OCI-LY7 (cell line): ENCODE measurements around the gene SLC22A14. TPM values are rescaled to one million over a fixed set of nuclear protein-coding genes. Genes with fewer than 3 reads are reported as not detected.

ENCODE experiments used
- BruUV-seq: library from RNA; stranded (reverse); fragments of 400-500 nt; replicated peaks from 2 replicates; lab custom pipeline; 2021; lab: Mats Ljungman, UMichigan
- CTCF ChIA-PET: fragments of 300-600 bp; sonication (Branson Sonifier 250); formaldehyde crosslinking; loops from one replicate; lab custom pipeline; 2022; ENCODE audit warnings: antibody characterized with exemption; ENCODE audit not compliant: unreplicated experiment; lab: Charles Lee
- POLR2A ChIA-PET: fragments of 300-600 bp; sonication (Branson Sonifier 250); formaldehyde crosslinking; loops from one replicate; lab custom pipeline; 2022; ENCODE audit warnings: antibody characterized with exemption; lab: Charles Lee
- DNase-seq: peaks from one replicate; pipeline ENCODE4 v3.0.0-alpha.2; 2015; ENCODE audit warnings: low spot score
- H2AFZ ChIP-seq: fragments of 200-600 bp; sonication (generic), shearing (Covaris generic); 2 replicates; pipeline ENCODE4 v1.6.1; 2014; ENCODE audit warnings: mild to moderate bottlenecking, antibody characterized with exemption, low read length, moderate library complexity
- H3K27ac ChIP-seq: fragments of 200-600 bp; sonication (generic); 2 replicates; pipeline ENCODE4 v1.5.1; 2014; ENCODE audit warnings: mixed run types, low read depth, mild to moderate bottlenecking, moderate library complexity, low read length, inconsistent platforms; ENCODE audit not compliant: poor library complexity, severe bottlenecking
- H3K36me3 ChIP-seq: fragments of 200-600 bp; sonication (generic); 2 replicates; pipeline ENCODE4 v1.6.1; 2014; ENCODE audit warnings: mild to moderate bottlenecking, antibody characterized with exemption, low read length, moderate library complexity, mixed read lengths; ENCODE audit not compliant: insufficient read depth
- H3K4me1 ChIP-seq: fragments of 200-600 bp; sonication (generic); 2 replicates; pipeline ENCODE4 v1.5.1; 2014; ENCODE audit warnings: mild to moderate bottlenecking, low read length; ENCODE audit not compliant: insufficient read depth, poor library complexity, severe bottlenecking
- H3K4me2 ChIP-seq: fragments of 200-600 bp; sonication (generic); 2 replicates; pipeline ENCODE4 v1.6.1; 2014; ENCODE audit warnings: mild to moderate bottlenecking, low read length
- H3K4me3 ChIP-seq: fragments of 200-600 bp; sonication (generic); 2 replicates; pipeline ENCODE4 v1.5.1; 2014; ENCODE audit warnings: mild to moderate bottlenecking, low read depth, low read length; ENCODE audit not compliant: poor library complexity, severe bottlenecking
- H3K79me2 ChIP-seq: fragments of 200-600 bp; sonication (generic); 2 replicates; pipeline ENCODE4 v1.6.1; 2016; ENCODE audit warnings: low read depth, mild to moderate bottlenecking, low read length, moderate library complexity, mixed read lengths; ENCODE audit not compliant: insufficient read depth
- H3K9me2 ChIP-seq: fragments of 200-600 bp; sonication (generic); 2 replicates; pipeline ENCODE4 v1.6.1; 2016; ENCODE audit warnings: mild to moderate bottlenecking, low read length, mixed read lengths; ENCODE audit not compliant: insufficient read depth
- H3K9me3 ChIP-seq: fragments of 200-600 bp; sonication (generic); 2 replicates; pipeline ENCODE4 v1.6.1; 2014; ENCODE audit warnings: mild to moderate bottlenecking, mixed run types, low read length, mixed read lengths
- H4K20me1 ChIP-seq: fragments of 200-600 bp; sonication (generic); 2 replicates; pipeline ENCODE4 v1.6.1; 2014; ENCODE audit warnings: mild to moderate bottlenecking, antibody characterized with exemption, low read length, moderate library complexity, mixed read lengths; ENCODE audit not compliant: insufficient read depth
- EZH2phosphoT487 ChIP-seq: fragments of 200-600 bp; sonication (generic); IDR thresholded peaks from 2 replicates; pipeline ENCODE4 v1.6.1; 2018; ENCODE audit warnings: low read depth, borderline replicate concordance, mild to moderate bottlenecking, mixed run types, antibody characterized with exemption, low read length, moderate library complexity, mixed read lengths
- intact Hi-C: fragments of 100-400 bp; cut with micrococcal nuclease; formaldehyde crosslinking; loops from one replicate; pipeline ENCODE4 v1.10.0; 2022; ENCODE audit not compliant: unreplicated experiment
- total RNA-seq, 2 experiments: library from RNA; depleted of rRNA in 1 of 2; stranded (reverse); fragments of >200 nt in 1 of 2; shearing (Covaris generic) in 1 of 2; gene quantifications; 2 replicates each; pipeline ENCODE4 v1.2.3, GENCODE V29; 2014 to 2022
- TF ChIP-seq, protein P1 (sequence below): fragments of 200-600 bp; sonication (generic); conservative IDR thresholded peaks from 2 replicates; pipeline ENCODE4 v1.5.1; 2014; ENCODE audit warnings: mild to moderate bottlenecking, antibody characterized with exemption, low read length, moderate library complexity, mixed read lengths

The SLC22A14 gene
- total RNA-seq, 2 experiments from 2014 or later = not detected

DNA sequence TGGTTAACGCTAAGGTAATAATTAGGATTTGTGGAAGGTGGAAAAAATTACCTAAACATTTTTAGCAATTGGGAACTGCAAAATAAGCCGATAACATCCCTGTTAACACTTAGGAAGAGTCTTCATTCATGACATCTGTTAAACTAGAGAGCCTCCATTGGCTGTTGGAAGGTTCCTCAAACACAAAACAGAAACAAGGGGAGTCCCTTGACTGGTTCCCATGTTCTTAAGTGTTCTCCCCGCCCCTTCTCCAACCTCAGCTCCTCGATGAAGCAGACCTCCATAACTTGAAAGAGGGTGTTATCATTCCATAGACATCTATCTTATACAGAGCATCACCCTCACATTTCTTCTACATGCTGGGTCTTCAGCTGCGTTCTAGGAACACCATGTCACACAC, 14.0 kb upstream of the SLC22A14 start:
- H2AFZ ChIP-seq = no peak overlapping the region
- TF ChIP-seq, protein P1, sequence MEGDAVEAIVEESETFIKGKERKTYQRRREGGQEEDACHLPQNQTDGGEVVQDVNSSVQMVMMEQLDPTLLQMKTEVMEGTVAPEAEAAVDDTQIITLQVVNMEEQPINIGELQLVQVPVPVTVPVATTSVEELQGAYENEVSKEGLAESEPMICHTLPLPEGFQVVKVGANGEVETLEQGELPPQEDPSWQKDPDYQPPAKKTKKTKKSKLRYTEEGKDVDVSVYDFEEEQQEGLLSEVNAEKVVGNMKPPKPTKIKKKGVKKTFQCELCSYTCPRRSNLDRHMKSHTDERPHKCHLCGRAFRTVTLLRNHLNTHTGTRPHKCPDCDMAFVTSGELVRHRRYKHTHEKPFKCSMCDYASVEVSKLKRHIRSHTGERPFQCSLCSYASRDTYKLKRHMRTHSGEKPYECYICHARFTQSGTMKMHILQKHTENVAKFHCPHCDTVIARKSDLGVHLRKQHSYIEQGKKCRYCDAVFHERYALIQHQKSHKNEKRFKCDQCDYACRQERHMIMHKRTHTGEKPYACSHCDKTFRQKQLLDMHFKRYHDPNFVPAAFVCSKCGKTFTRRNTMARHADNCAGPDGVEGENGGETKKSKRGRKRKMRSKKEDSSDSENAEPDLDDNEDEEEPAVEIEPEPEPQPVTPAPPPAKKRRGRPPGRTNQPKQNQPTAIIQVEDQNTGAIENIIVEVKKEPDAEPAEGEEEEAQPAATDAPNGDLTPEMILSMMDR = no peak
- no peak for TF ChIP-seq EZH2phosphoT487
- H3K9me3 ChIP-seq = no peaks in the 10 kb centered on the region
- H3K4me1 ChIP-seq = peaks cover 6% of the 10 kb centered on the region
- no peak for DNase-seq
- BruUV-seq = no TSS peak
- no peaks in the 10 kb centered on the region for H3K79me2 ChIP-seq
- H3K4me2 ChIP-seq = no peak overlapping the region
- POLR2A ChIA-PET = no interaction called here
- no peak overlapping the region for H3K27ac ChIP-seq
- H3K4me3 ChIP-seq = no peak overlapping the region
- H3K36me3 ChIP-seq = no peaks in the 10 kb centered on the region
- H4K20me1 ChIP-seq = no peaks in the 10 kb centered on the region
- no peaks in the 10 kb centered on the region for H3K9me2 ChIP-seq
- intact Hi-C loops = no loop called here
- CTCF ChIA-PET = no interaction called here

DNA sequence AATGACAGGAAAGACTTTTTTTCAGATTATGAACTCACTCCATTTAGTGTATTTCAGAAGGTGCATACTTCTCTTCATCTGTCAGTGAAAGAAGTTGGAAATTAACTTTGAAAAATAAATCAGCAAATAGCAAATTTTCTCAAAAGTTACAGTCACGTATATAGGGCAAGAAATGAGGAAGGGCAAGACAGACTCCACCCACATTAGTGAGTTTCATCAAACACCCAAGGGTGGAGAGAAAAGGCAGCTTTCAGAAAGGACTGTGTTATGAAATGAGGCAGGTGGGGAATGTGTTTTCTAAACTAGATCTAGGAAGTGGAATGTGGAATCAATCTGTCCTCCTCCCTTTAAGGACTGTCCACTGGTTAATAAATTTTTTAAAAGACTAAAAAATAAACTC, 13.6 kb upstream of the SLC22A14 start:
- Histone ChIP-seq H3K36me3 (no peaks in the 10 kb centered on the region), H3K79me2 (no peaks in the 10 kb centered on the region), H3K4me2 (no peak overlapping the region), H3K9me3 (no peaks in the 10 kb centered on the region), H3K4me1 (peaks cover 6% of the 10 kb centered on the region), H3K9me2 (no peaks in the 10 kb centered on the region), H3K27ac (no peak overlapping the region), H3K4me3 (no peak overlapping the region), H2AFZ (no peak overlapping the region), H4K20me1 (no peaks in the 10 kb centered on the region)
- DNase-seq = no peak
- BruUV-seq = no TSS peak
- POLR2A ChIA-PET = interaction anchor here (0.7 kb wide), 1 partner anchor 29 kb away, joined by 3 read pairs; no protein-coding TSS in a partner anchor
- intact Hi-C loops = no loop called here
- CTCF ChIA-PET = no interaction called here
- no peak for TF ChIP-seq EZH2phosphoT487
- TF ChIP-seq, protein P1 = no peak

DNA sequence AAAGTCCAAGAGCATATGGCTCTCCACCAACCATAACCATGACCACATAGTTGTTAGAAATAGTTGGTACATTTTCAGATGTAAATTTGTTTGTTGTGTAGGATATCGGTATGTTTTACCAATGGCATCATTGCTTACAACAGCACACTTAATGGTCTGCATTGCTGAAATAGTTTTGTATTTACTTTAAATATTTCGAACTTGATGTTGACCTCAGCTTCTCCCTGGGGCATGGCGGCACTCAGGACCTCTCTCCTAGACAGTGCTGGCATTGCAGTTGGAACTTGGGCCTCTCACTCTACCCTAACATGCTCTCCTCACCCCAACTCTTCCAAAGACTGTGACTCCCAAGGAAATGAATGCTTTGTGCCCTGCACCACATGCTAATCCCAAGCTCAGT, 11.5 kb upstream of the SLC22A14 start:
- DNase-seq = no peak
- no peaks in the 10 kb centered on the region for H3K9me2 ChIP-seq
- H4K20me1 ChIP-seq = no peaks in the 10 kb centered on the region
- H3K9me3 ChIP-seq = no peaks in the 10 kb centered on the region
- H3K36me3 ChIP-seq = no peaks in the 10 kb centered on the region
- no peak overlapping the region for H3K27ac ChIP-seq
- no peak overlapping the region for H2AFZ ChIP-seq
- BruUV-seq = no TSS peak
- H3K79me2 ChIP-seq = no peaks in the 10 kb centered on the region
- intact Hi-C loops = no loop called here
- TF ChIP-seq, protein P1 = no peak
- TF ChIP-seq EZH2phosphoT487 = no peak
- ChIA-PET CTCF (interaction anchor here (0.6 kb wide), 1 partner anchor 419 kb away, joined by 8 read pairs; no protein-coding TSS in a partner anchor), POLR2A (no interaction called here)
- H3K4me3 ChIP-seq = no peak overlapping the region
- no peak overlapping the region for H3K4me2 ChIP-seq
- peaks cover 6% of the 10 kb centered on the region for H3K4me1 ChIP-seq
